Peyer's patch (tissue), 4 donors: ENCODE results near the gene NACA2.

Source experiments
- POLR2A ChIP-seq, 2 donors: fragments of 450-650 bp; IDR thresholded peaks; one replicate each; pipeline ENCODE4 v1.5.1; 2017; ENCODE audit warnings: antibody characterized with exemption in 2 of 2, mild to moderate bottlenecking in 2 of 2, moderate library complexity in 2 of 2
- TF ChIP-seq, protein P1 (sequence below), 6 experiments: fragments of 450-650 bp in 4 of 6; fragments of 200-600 bp in 2 of 6; sonication (generic) in 1 of 6; IDR thresholded peaks; one replicate each; pipeline ENCODE4 v1.5.1; 2017 to 2019; ENCODE audit warnings: antibody characterized with exemption in 6 of 6, mild to moderate bottlenecking in 3 of 6, moderate library complexity in 1 of 6

DNA sequence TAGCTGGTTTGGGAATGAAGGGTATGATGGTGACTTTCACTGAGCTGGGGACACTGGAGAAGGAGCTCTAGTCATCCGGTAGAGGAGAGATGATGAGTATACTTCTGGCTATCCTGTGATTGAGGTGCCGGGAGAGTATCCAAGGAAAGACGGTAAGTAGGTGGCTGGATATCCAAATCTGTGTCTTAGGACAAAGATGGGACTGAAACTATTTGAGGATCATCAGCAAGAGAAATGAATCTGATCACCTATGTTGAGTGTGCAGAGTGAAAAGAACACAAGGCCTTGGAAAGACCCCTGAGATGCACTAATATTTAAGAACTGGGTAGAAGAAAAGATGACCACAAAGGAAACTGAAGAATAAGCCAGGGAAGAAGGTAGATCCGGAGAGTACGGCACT lies 1.0 kb downstream of the NACA2 start:
- TF ChIP-seq, protein P1, sequence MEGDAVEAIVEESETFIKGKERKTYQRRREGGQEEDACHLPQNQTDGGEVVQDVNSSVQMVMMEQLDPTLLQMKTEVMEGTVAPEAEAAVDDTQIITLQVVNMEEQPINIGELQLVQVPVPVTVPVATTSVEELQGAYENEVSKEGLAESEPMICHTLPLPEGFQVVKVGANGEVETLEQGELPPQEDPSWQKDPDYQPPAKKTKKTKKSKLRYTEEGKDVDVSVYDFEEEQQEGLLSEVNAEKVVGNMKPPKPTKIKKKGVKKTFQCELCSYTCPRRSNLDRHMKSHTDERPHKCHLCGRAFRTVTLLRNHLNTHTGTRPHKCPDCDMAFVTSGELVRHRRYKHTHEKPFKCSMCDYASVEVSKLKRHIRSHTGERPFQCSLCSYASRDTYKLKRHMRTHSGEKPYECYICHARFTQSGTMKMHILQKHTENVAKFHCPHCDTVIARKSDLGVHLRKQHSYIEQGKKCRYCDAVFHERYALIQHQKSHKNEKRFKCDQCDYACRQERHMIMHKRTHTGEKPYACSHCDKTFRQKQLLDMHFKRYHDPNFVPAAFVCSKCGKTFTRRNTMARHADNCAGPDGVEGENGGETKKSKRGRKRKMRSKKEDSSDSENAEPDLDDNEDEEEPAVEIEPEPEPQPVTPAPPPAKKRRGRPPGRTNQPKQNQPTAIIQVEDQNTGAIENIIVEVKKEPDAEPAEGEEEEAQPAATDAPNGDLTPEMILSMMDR (IDR thresholded peaks at IDR 0.05) = no peak
- TF ChIP-seq POLR2A (IDR thresholded peaks at IDR 0.05) = no peak
